Panc1 (cell line): ENCODE data around the gene B3GALT5. TPM values are rescaled to one million over a fixed set of nuclear protein-coding genes. Genes with fewer than 3 reads are reported as not detected.

ENCODE experiments used
- ATAC-seq: fragments of 200-7000 bp; cut with Tn5 transposase; 2 replicates; pipeline ENCODE4 v1.9.1; 2020; ENCODE audit warnings: mild to moderate bottlenecking, moderate library complexity
- BruUV-seq: library from RNA; stranded (reverse); fragments of 400-500 nt; replicated peaks from 2 replicates; lab custom pipeline; 2021; lab: Mats Ljungman, UMichigan
- CTCF ChIA-PET: fragments of 300-600 bp; sonication (Branson Sonifier 250); formaldehyde crosslinking; loops from one replicate; lab custom pipeline; 2022; ENCODE audit warnings: antibody characterized with exemption; lab: Charles Lee
- POLR2A ChIA-PET: fragments of 300-600 bp; sonication (Branson Sonifier 250); formaldehyde crosslinking; loops from one replicate; lab custom pipeline; 2022; ENCODE audit warnings: antibody characterized with exemption; lab: Charles Lee
- DNase-seq: peaks from one replicate; pipeline ENCODE4 v3.0.0-alpha.2; 2010; ENCODE audit warnings: low read depth, low spot score
- H3K27ac ChIP-seq: 2 replicates; pipeline ENCODE4 v1.5.1; 2011; ENCODE audit warnings: mild to moderate bottlenecking, low read length, inconsistent platforms
- H3K27me3 ChIP-seq: fragments of 200-500 bp; sonication (Bioruptor generic); 2 replicates; pipeline ENCODE4 v1.6.0; 2014; ENCODE audit warnings: low read length, inconsistent platforms; ENCODE audit not compliant: control insufficient read depth, insufficient read depth
- H3K36me3 ChIP-seq: fragments of 200-500 bp; sonication (Bioruptor generic); 2 replicates; pipeline ENCODE4 v1.5.1; 2014; ENCODE audit warnings: inconsistent platforms, mild to moderate bottlenecking, low read length, moderate library complexity; ENCODE audit not compliant: control insufficient read depth, insufficient read depth
- H3K4me1 ChIP-seq: 2 replicates; pipeline ENCODE4 v1.5.1; 2011; ENCODE audit warnings: inconsistent platforms, mild to moderate bottlenecking, low read length, moderate library complexity; ENCODE audit not compliant: control insufficient read depth, insufficient read depth
- H3K4me3 ChIP-seq, 2 experiments: 2 replicates each; pipeline ENCODE4 v1.5.1; 2011 to 2012; ENCODE audit warnings: low read depth in 2 of 2, low read length in 2 of 2, mild to moderate bottlenecking in 2 of 2, inconsistent platforms in 1 of 2, moderate library complexity in 1 of 2
- H3K9me3 ChIP-seq: fragments of 200-500 bp; sonication (Bioruptor generic); 2 replicates; pipeline ENCODE4 v1.5.1; 2014; ENCODE audit warnings: low read depth, mild to moderate bottlenecking, inconsistent platforms, low read length, moderate library complexity; ENCODE audit not compliant: control insufficient read depth, insufficient read depth
- CTCF ChIP-seq: fragments of 450-650 bp; IDR thresholded peaks from 2 replicates; pipeline ENCODE4 v1.5.1; 2017; ENCODE audit warnings: mild to moderate bottlenecking
- POLR2AphosphoS5 ChIP-seq: IDR thresholded peaks from 2 replicates; pipeline ENCODE4 v1.6.1; 2012; ENCODE audit warnings: mild to moderate bottlenecking, low read depth, low read length, moderate library complexity
- REST ChIP-seq, 2 experiments: IDR thresholded peaks; 2 replicates each; pipeline ENCODE4 v1.6.1; 2011 to 2012; ENCODE audit warnings: low read depth in 2 of 2, control low read depth in 1 of 2, low read length in 1 of 2, mild to moderate bottlenecking in 1 of 2, moderate library complexity in 1 of 2; ENCODE audit not compliant: insufficient read depth in 1 of 2
- SIN3A ChIP-seq: IDR thresholded peaks from 2 replicates; pipeline ENCODE4 v1.6.1; 2012; ENCODE audit warnings: low read depth, mild to moderate bottlenecking, low read length, moderate library complexity, borderline replicate concordance; ENCODE audit not compliant: insufficient read depth
- TCF7L2 ChIP-seq: IDR thresholded peaks from 2 replicates; pipeline ENCODE4 v1.6.1; 2011; ENCODE audit warnings: mild to moderate bottlenecking, low read depth, low read length, inconsistent platforms
- in situ Hi-C: cut with HindIII; loops from 2 replicates; pipeline ENCODE4 v1.10.0; 2016; ENCODE audit warnings: low sequenced_read_pairs, low pct_unique_long_range_greater_than_20kb
- intact Hi-C: fragments of 100-400 bp; cut with micrococcal nuclease; formaldehyde crosslinking; loops from one replicate; pipeline ENCODE4 v1.10.0; 2022; ENCODE audit not compliant: unreplicated experiment
- total RNA-seq: library from RNA; stranded (reverse); gene quantifications from one replicate; pipeline ENCODE4 v1.2.1, GENCODE V29; 2021; ENCODE audit not compliant: unreplicated experiment

The B3GALT5 gene
- total RNA-seq, 1 experiment from 2014 or later = 0.10 TPM

DNA sequence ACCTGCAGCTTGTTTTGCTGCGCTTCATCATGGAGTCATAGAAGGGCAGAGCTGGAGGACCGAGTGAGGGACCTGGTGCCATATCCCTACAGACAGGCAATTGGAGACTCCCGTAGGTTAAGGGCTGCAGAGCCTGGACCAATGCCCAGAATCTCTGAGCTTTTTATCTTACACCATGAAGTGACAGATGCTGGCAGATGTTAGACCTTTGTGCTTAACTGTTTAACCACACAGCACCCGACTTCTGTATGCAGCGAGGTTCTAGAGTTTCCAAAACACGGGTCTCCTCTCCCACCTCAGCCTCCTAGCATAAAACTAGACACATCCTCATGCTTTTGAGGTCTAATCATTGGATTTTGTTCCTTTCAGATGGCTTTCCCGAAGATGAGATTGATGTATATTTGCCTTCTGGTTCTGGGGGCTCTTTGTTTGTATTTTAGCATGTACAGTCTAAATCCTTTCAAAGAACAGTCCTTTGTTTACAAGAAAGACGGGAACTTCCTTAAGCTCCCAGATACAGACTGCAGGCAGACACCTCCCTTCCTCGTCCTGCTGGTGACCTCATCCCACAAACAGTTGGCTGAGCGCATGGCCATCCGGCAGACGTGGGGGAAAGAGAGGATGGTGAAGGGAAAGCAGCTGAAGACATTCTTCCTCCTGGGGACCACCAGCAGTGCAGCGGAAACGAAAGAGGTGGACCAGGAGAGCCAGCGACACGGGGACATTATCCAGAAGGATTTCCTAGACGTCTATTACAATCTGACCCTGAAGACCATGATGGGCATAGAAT lies 47.6 kb downstream of the B3GALT5 start:
- ChIA-PET CTCF (no interaction called here), POLR2A (no interaction called here)
- DNase-seq = no peak
- Histone ChIP-seq H3K27ac (no peak overlapping the region), H3K9me3 (no peaks in the 10 kb centered on the region), H3K36me3 (no peaks in the 10 kb centered on the region), H3K4me3 (no peak overlapping the region), H3K27me3 (no peaks in the 10 kb centered on the region; the same call in 1 of the 2 replicates), H3K4me1 (no peaks in the 10 kb centered on the region)
- no peak for TF ChIP-seq POLR2AphosphoS5
- no peak for TF ChIP-seq CTCF
- no peak for TF ChIP-seq REST (IDR thresholded peaks at IDR 0.05; ENCODE audit: insufficient read depth in 1 of 2, low read depth in 2 of 2, low read length in 1 of 2)
- no peak for TF ChIP-seq TCF7L2
- no peak for TF ChIP-seq SIN3A
- in situ Hi-C loops = no loop called here
- ATAC-seq = no peak
- intact Hi-C loops = no loop called here
- BruUV-seq = no TSS peak

DNA sequence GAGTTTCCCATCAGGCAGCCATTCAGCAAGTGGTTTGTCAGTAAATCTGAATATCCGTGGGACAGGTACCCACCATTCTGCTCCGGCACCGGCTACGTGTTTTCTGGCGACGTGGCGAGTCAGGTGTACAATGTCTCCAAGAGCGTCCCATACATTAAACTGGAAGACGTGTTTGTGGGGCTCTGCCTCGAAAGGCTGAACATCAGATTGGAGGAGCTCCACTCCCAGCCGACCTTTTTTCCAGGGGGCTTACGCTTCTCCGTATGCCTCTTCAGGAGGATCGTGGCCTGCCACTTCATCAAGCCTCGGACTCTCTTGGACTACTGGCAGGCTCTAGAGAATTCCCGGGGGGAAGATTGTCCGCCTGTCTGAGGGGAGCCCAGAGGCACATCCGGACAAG lies 48.4 kb downstream of the B3GALT5 start:
- H3K27ac ChIP-seq = no peak overlapping the region
- in situ Hi-C loops (no loop called here), intact Hi-C loops (no loop called here)
- H3K27me3 ChIP-seq = no peaks in the 10 kb centered on the region; the same call in 1 of the 2 replicates
- H3K4me1 ChIP-seq = no peaks in the 10 kb centered on the region
- no peak overlapping the region for H3K4me3 ChIP-seq
- no peak for ATAC-seq
- no peaks in the 10 kb centered on the region for H3K36me3 ChIP-seq
- TF ChIP-seq SIN3A = no peak
- no peak for TF ChIP-seq POLR2AphosphoS5
- no peak for TF ChIP-seq REST (IDR thresholded peaks at IDR 0.05; ENCODE audit: insufficient read depth in 1 of 2, low read depth in 2 of 2, low read length in 1 of 2)
- no peak for TF ChIP-seq TCF7L2
- TF ChIP-seq CTCF = no peak
- DNase-seq = no peak
- ChIA-PET CTCF (no interaction called here), POLR2A (no interaction called here)
- no peaks in the 10 kb centered on the region for H3K9me3 ChIP-seq
- no TSS peak for BruUV-seq
